Keratinocyte (primary cell): Measurements from ENCODE around the gene USH1C. TPM values are rescaled to one million over a fixed set of nuclear protein-coding genes. Genes with fewer than 3 reads are reported as not detected.

Experiments
- DNase-seq: peaks from one replicate; pipeline ENCODE4 v3.0.0-alpha.2; 2011; ENCODE audit warnings: low read depth, missing footprints, low spot score
- FAIRE-seq: peaks from 2 replicates; lab custom pipeline; 2011; peaks lifted over from hg19 to GRCh38; lab: Jason Lieb, UNC
- H2AFZ ChIP-seq: 2 replicates; pipeline ENCODE4 v1.6.0; 2012; ENCODE audit warnings: low read length, control low read depth, inconsistent platforms; ENCODE audit not compliant: control insufficient read depth
- H3K27ac ChIP-seq: 2 replicates; pipeline ENCODE4 v1.5.1; 2011; ENCODE audit warnings: low read length; ENCODE audit not compliant: control insufficient read depth, insufficient read depth
- H3K27me3 ChIP-seq: 3 replicates; pipeline ENCODE4 v1.6.0; 2011; ENCODE audit warnings: low read length; ENCODE audit not compliant: control insufficient read depth, insufficient read depth; ENCODE audit errors: extremely low read depth
- H3K36me3 ChIP-seq, 2 experiments: 2 replicates in 1 of 2; 3 replicates in 1 of 2; pipeline ENCODE4 v1.5.1; 2011; ENCODE audit warnings: low read length in 2 of 2, mild to moderate bottlenecking in 1 of 2; ENCODE audit not compliant: control insufficient read depth in 2 of 2, insufficient read depth in 2 of 2; ENCODE audit errors: extremely low read depth in 1 of 2
- H3K4me1 ChIP-seq: 3 replicates; pipeline ENCODE4 v1.5.1; 2011; ENCODE audit warnings: low read length; ENCODE audit not compliant: control insufficient read depth, insufficient read depth; ENCODE audit errors: extremely low read depth
- H3K4me2 ChIP-seq: 3 replicates; pipeline ENCODE4 v1.6.0; 2011; ENCODE audit warnings: low read depth, low read length; ENCODE audit not compliant: control insufficient read depth, insufficient read depth; ENCODE audit errors: extremely low read depth
- H3K4me3 ChIP-seq, 3 experiments: fragments of 200-600 bp in 1 of 3; sonication (generic) in 1 of 3; 2 replicates in 2 of 3; 3 replicates in 1 of 3; pipeline ENCODE4 v1.5.1; 2011 to 2016; ENCODE audit warnings: low read length in 3 of 3, mild to moderate bottlenecking in 3 of 3, control low read depth in 2 of 3, inconsistent platforms in 1 of 3, low read depth in 1 of 3, mixed read lengths in 1 of 3, mixed run types in 1 of 3, moderate library complexity in 1 of 3; ENCODE audit not compliant: control insufficient read depth in 2 of 3, insufficient read depth in 2 of 3; ENCODE audit errors: extremely low read depth in 1 of 3
- H3K79me2 ChIP-seq: 2 replicates; pipeline ENCODE4 v1.6.0; 2012; ENCODE audit warnings: low read length; ENCODE audit not compliant: control insufficient read depth, insufficient read depth
- H3K9ac ChIP-seq: 3 replicates; pipeline ENCODE4 v1.6.0; 2011; ENCODE audit warnings: low read length; ENCODE audit not compliant: control insufficient read depth, insufficient read depth; ENCODE audit errors: extremely low read depth
- H3K9me1 ChIP-seq: 3 replicates; pipeline ENCODE4 v1.6.0; 2011; ENCODE audit warnings: low read length; ENCODE audit not compliant: control insufficient read depth, insufficient read depth; ENCODE audit errors: extremely low read depth
- H3K9me3 ChIP-seq: 2 replicates; pipeline ENCODE4 v1.5.1; 2012; ENCODE audit warnings: low read depth, low read length; ENCODE audit not compliant: control insufficient read depth
- H4K20me1 ChIP-seq: 3 replicates; pipeline ENCODE4 v1.6.0; 2011; ENCODE audit warnings: low read length; ENCODE audit not compliant: control insufficient read depth, insufficient read depth; ENCODE audit errors: extremely low read depth
- EZH2 ChIP-seq: IDR thresholded peaks from one replicate; pipeline ENCODE4 v1.6.1; 2012; ENCODE audit warnings: inconsistent platforms, mild to moderate bottlenecking, low read length, moderate library complexity
- dilution Hi-C: fragments of 300-500 bp; cut with MboI; formaldehyde crosslinking; loops from one replicate; pipeline ENCODE4 v1.7.0; 2020; ENCODE audit warnings: low sequenced_read_pairs; ENCODE audit not compliant: extremely low pct_ligation_motif_present
- polyA plus RNA-seq, 5 experiments: library from polyadenylated mRNA; depleted of rRNA in 3 of 5; stranded (reverse) in 3 of 5; stranded (forward) in 1 of 5; unstranded in 1 of 5; fragments of >200 nt; gene quantifications; 1 replicate in 1 of 5; 2 replicates in 3 of 5; 3 replicates in 1 of 5; pipeline versions ENCODE4 v1.2.1 to v1.2.3, GENCODE V29; 2011 to 2012; ENCODE audit warnings: missing spikeins in 2 of 5, low read depth in 1 of 5, low replicate concordance in 1 of 5
- TF ChIP-seq, protein P1 (sequence below), 3 experiments: IDR thresholded peaks in 1 of 3; conservative IDR thresholded peaks in 1 of 3; optimal IDR thresholded peaks in 1 of 3; 2 replicates in 2 of 3; 3 replicates in 1 of 3; pipeline versions ENCODE3 to v1.5.1; 2011; ENCODE audit warnings: low read length in 3 of 3, mild to moderate bottlenecking in 3 of 3, moderate library complexity in 2 of 3, control low read depth in 1 of 3, inconsistent platforms in 1 of 3; ENCODE audit not compliant: insufficient read depth in 2 of 3; ENCODE audit errors: extremely low read depth in 1 of 3

Gene USH1C
- polyA plus RNA-seq, 1 donor (not counting 4 experiments of a cell fraction or from before 2014, with no cell fraction given), result not detected

DNA sequence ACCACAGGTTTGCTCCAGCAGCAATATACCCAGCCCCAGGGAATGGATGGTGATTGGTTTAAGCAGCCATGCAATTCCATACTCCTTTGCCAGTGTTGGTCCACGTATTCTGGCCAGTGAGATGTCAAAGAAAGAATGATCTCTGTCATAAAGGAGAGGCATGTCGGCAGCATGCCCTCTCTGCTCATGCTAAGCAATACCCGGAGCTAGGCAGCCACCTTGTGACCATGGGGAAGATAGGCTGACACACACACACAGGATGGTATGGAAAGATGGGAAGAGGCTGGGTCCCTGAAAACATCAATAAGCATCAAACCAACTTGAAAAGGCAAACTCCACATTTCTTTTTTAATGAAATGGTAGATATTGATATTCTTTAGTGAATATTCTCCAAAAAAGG, 72.7 kb downstream of the USH1C start:
- TF ChIP-seq, protein P1, sequence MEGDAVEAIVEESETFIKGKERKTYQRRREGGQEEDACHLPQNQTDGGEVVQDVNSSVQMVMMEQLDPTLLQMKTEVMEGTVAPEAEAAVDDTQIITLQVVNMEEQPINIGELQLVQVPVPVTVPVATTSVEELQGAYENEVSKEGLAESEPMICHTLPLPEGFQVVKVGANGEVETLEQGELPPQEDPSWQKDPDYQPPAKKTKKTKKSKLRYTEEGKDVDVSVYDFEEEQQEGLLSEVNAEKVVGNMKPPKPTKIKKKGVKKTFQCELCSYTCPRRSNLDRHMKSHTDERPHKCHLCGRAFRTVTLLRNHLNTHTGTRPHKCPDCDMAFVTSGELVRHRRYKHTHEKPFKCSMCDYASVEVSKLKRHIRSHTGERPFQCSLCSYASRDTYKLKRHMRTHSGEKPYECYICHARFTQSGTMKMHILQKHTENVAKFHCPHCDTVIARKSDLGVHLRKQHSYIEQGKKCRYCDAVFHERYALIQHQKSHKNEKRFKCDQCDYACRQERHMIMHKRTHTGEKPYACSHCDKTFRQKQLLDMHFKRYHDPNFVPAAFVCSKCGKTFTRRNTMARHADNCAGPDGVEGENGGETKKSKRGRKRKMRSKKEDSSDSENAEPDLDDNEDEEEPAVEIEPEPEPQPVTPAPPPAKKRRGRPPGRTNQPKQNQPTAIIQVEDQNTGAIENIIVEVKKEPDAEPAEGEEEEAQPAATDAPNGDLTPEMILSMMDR (optimal IDR thresholded peaks at IDR 0.05 in 1 of 3, IDR thresholded peaks at IDR 0.05 in 1 of 3, conservative IDR thresholded peaks at IDR 0.05 in 1 of 3; ENCODE audit: extremely low read depth in 1 of 3, insufficient read depth in 2 of 3, low read length in 3 of 3), result peak in 1 of 3 experiments; percentile 28
- no peak for TF ChIP-seq EZH2
- FAIRE-seq, result no peak
- no peaks in the 10 kb centered on the region for H3K4me1 ChIP-seq
- no peak for DNase-seq
- H3K4me3 ChIP-seq, result no peak overlapping the region
- dilution Hi-C loops, result no loop called here
- H3K9me3 ChIP-seq, result no peaks in the 10 kb centered on the region
- H3K4me2 ChIP-seq, result no peak overlapping the region
- no peaks in the 10 kb centered on the region for H3K79me2 ChIP-seq
- H3K36me3 ChIP-seq, result no peaks in the 10 kb centered on the region
- no peak overlapping the region for H3K27ac ChIP-seq
- H3K9ac ChIP-seq, result no peak overlapping the region
- peaks cover 43% of the 10 kb centered on the region for H3K27me3 ChIP-seq
- H4K20me1 ChIP-seq, result no peaks in the 10 kb centered on the region
- H3K9me1 ChIP-seq, result no peaks in the 10 kb centered on the region
- H2AFZ ChIP-seq, result no peak overlapping the region

DNA sequence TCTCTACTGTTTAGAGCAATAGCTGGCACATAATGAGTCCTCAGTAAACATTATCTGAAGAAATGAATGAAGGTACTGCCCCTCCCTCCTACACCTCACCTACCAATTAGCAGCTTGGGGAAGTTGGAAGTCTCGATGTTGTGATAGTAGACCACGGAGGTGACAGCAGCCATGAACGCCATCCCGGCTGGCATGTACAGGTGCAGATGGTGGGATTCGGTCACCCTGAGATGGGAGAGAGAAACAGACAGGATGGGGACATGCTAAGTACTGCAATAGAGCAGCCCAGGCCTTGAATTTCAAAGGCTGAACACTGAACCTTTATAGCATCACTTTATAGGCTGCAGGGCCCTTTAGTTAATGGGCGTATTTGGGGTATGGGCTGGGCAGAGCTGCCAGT, 74.2 kb downstream of the USH1C start:
- no peaks in the 10 kb centered on the region for H3K79me2 ChIP-seq
- H3K4me1 ChIP-seq, result no peaks in the 10 kb centered on the region
- dilution Hi-C loops, result no loop called here
- TF ChIP-seq, protein P1 (optimal IDR thresholded peaks at IDR 0.05 in 1 of 3, IDR thresholded peaks at IDR 0.05 in 1 of 3, conservative IDR thresholded peaks at IDR 0.05 in 1 of 3; ENCODE audit: extremely low read depth in 1 of 3, insufficient read depth in 2 of 3, low read length in 3 of 3), result no peak
- no peak for TF ChIP-seq EZH2
- no peak for FAIRE-seq
- H3K9me3 ChIP-seq, result no peaks in the 10 kb centered on the region
- no peaks in the 10 kb centered on the region for H4K20me1 ChIP-seq
- H3K36me3 ChIP-seq, result no peaks in the 10 kb centered on the region
- H3K27ac ChIP-seq, result no peak overlapping the region
- no peak overlapping the region for H3K4me2 ChIP-seq
- DNase-seq, result no peak
- H3K9me1 ChIP-seq, result no peaks in the 10 kb centered on the region
- H3K27me3 ChIP-seq, result peaks cover 28% of the 10 kb centered on the region
- no peak overlapping the region for H2AFZ ChIP-seq
- H3K4me3 ChIP-seq, result no peak overlapping the region
- H3K9ac ChIP-seq, result no peak overlapping the region
